Neuronal stem cell (in vitro differentiated cells): Measurements from ENCODE around the gene KRT28.

Source experiments
- DNase-seq: peaks from one replicate; pipeline ENCODE4 v3.0.0-alpha.2; 2013; ENCODE audit warnings: low spot score
- H2AFZ ChIP-seq: one replicate; pipeline ENCODE4 v1.6.1; 2013; ENCODE audit warnings: mild to moderate bottlenecking, low read length, inconsistent platforms
- H2AK5ac ChIP-seq: 2 replicates; pipeline ENCODE4 v1.6.1; 2013; ENCODE audit warnings: low read depth, mild to moderate bottlenecking, inconsistent platforms, low read length, moderate library complexity, mixed read lengths
- H2BK120ac ChIP-seq: 2 replicates; pipeline ENCODE4 v1.6.1; 2013; ENCODE audit warnings: low read depth, mild to moderate bottlenecking, inconsistent platforms, low read length, moderate library complexity, mixed read lengths
- H2BK12ac ChIP-seq: one replicate; pipeline ENCODE4 v1.6.1; 2013; ENCODE audit warnings: low read length, inconsistent platforms
- H2BK15ac ChIP-seq: 2 replicates; pipeline ENCODE4 v1.6.1; 2013; ENCODE audit warnings: mild to moderate bottlenecking, low read length, inconsistent platforms, mixed read lengths
- H2BK5ac ChIP-seq: one replicate; pipeline ENCODE4 v1.6.1; 2013; ENCODE audit warnings: inconsistent platforms, mild to moderate bottlenecking, low read length, moderate library complexity
- H3K14ac ChIP-seq: one replicate; pipeline ENCODE4 v1.6.1; 2013; ENCODE audit warnings: low read length, inconsistent platforms
- H3K18ac ChIP-seq: 2 replicates; pipeline ENCODE4 v1.6.1; 2013; ENCODE audit warnings: low read length, inconsistent platforms
- H3K23ac ChIP-seq: 2 replicates; pipeline ENCODE4 v1.6.1; 2013; ENCODE audit warnings: low read depth, mild to moderate bottlenecking, mixed read lengths, low read length, inconsistent platforms; ENCODE audit not compliant: poor library complexity
- H3K27ac ChIP-seq: replicated peaks from 3 replicates; pipeline ENCODE4 v1.5.1; 2013; ENCODE audit warnings: low read length, inconsistent platforms
- H3K27me3 ChIP-seq, 3 experiments: 2 replicates each; pipeline ENCODE4 v1.6.1; 2013; ENCODE audit warnings: low read length in 3 of 3, mild to moderate bottlenecking in 2 of 3, inconsistent platforms in 1 of 3, low read depth in 1 of 3, mixed read lengths in 1 of 3, moderate library complexity in 1 of 3; ENCODE audit not compliant: control insufficient read depth in 3 of 3, insufficient read depth in 3 of 3
- H3K36me3 ChIP-seq, 2 donors: replicated peaks in 1 of 2; 2 replicates each; pipeline ENCODE4 v1.6.1; 2013; ENCODE audit warnings: low read length in 2 of 2; ENCODE audit not compliant: control insufficient read depth in 2 of 2, insufficient read depth in 2 of 2
- H3K4ac ChIP-seq: 2 replicates; pipeline ENCODE4 v1.6.1; 2013; ENCODE audit warnings: inconsistent platforms, mild to moderate bottlenecking, low read length, moderate library complexity
- H3K4me1 ChIP-seq, 2 donors: 1 replicate in 1 of 2; 2 replicates in 1 of 2; pipeline ENCODE4 v1.6.1; 2013; ENCODE audit warnings: low read length in 2 of 2, low read depth in 1 of 2; ENCODE audit not compliant: control insufficient read depth in 2 of 2, insufficient read depth in 1 of 2
- H3K4me2 ChIP-seq: one replicate; pipeline ENCODE4 v1.6.1; 2013; ENCODE audit warnings: mild to moderate bottlenecking, low read length, inconsistent platforms; ENCODE audit not compliant: insufficient read depth, poor library complexity, severe bottlenecking
- H3K4me3 ChIP-seq, 2 donors: 2 replicates each; pipeline ENCODE4 v1.5.1; 2013; ENCODE audit warnings: low read length in 2 of 2, mild to moderate bottlenecking in 2 of 2, inconsistent platforms in 1 of 2, moderate library complexity in 1 of 2
- H3K79me1 ChIP-seq: one replicate; pipeline ENCODE4 v1.6.1; 2013; ENCODE audit warnings: low read depth, mild to moderate bottlenecking, inconsistent platforms, low read length, moderate library complexity
- H3K9ac ChIP-seq: one replicate; pipeline ENCODE4 v1.6.1; 2013; ENCODE audit warnings: mild to moderate bottlenecking, low read depth, low read length, inconsistent platforms; ENCODE audit not compliant: poor library complexity
- H3K9me3 ChIP-seq, 2 donors: replicated peaks in 1 of 2; 2 replicates each; pipeline versions ENCODE3 to v1.6.1; 2013; ENCODE audit warnings: low read length in 2 of 2, mild to moderate bottlenecking in 2 of 2, inconsistent platforms in 1 of 2, low read depth in 1 of 2, mixed read lengths in 1 of 2, moderate library complexity in 1 of 2; ENCODE audit not compliant: control insufficient read depth in 2 of 2, insufficient read depth in 1 of 2
- H4K8ac ChIP-seq: one replicate; pipeline ENCODE4 v1.6.1; 2013; ENCODE audit warnings: low read depth, mild to moderate bottlenecking, inconsistent platforms, low read length, moderate library complexity
- H4K91ac ChIP-seq: one replicate; pipeline ENCODE4 v1.6.1; 2013; ENCODE audit warnings: low read length, low read depth, mild to moderate bottlenecking, inconsistent platforms; ENCODE audit not compliant: poor library complexity
- WGBS, 2 donors: extraction: QIAGEN DNeasy Blood & Tissue Kit; methylation state at CpG; one replicate each; pipeline ENCODE4 v1.1.7; 2013; ENCODE audit warnings: missing lambda C conversion rate in 2 of 2, mixed read lengths in 1 of 2; ENCODE audit not compliant: insufficient read length in 2 of 2, insufficient replicate concordance in 1 of 2; ENCODE audit errors: extremely low coverage in 2 of 2; 5-methylcytosine and 5-hydroxymethylcytosine counted together

The KRT28 gene

GRCh38 chr17:40760105-40761016 is 39.4 kb downstream of the KRT28 start:
- H3K79me1 ChIP-seq: no peaks in the 10 kb centered on the region
- no peak for DNase-seq
- no peak overlapping the region for H2BK15ac ChIP-seq
- no peak overlapping the region for H3K14ac ChIP-seq
- H2AK5ac ChIP-seq: no peak overlapping the region
- WGBS, 2 donors: no CpG with 5 or more reads among the region's 1 CpG
- H3K4me1 ChIP-seq: no peaks in the 10 kb centered on the region
- H3K27ac ChIP-seq: no peak overlapping the region
- H2BK12ac ChIP-seq: no peak overlapping the region
- H4K8ac ChIP-seq: no peak overlapping the region
- no peak overlapping the region for H3K18ac ChIP-seq
- H3K9ac ChIP-seq: no peak overlapping the region
- H3K23ac ChIP-seq: no peak overlapping the region
- H3K4me2 ChIP-seq: no peak overlapping the region
- peaks cover 0 to 2% of the 10 kb centered on the region in 2 donors for H3K36me3 ChIP-seq
- H4K91ac ChIP-seq: no peak overlapping the region
- H2BK5ac ChIP-seq: no peak overlapping the region
- no peak overlapping the region for H3K4ac ChIP-seq
- H3K4me3 ChIP-seq: no peak overlapping the region
- no peak overlapping the region for H2BK120ac ChIP-seq
- peaks cover 0 to 2% (median 0%) of the 10 kb centered on the region in 3 experiments for H3K27me3 ChIP-seq
- H3K9me3 ChIP-seq: peaks cover 12 to 13% of the 10 kb centered on the region in 2 donors
- H2AFZ ChIP-seq: no peak overlapping the region

- no peak within 1 kb of the TSS for H4K91ac ChIP-seq
- WGBS, 2 donors: no CpG with 5 or more reads among the region's 4 CpGs
- H2AK5ac ChIP-seq: no peak within 1 kb of the TSS
- H3K4ac ChIP-seq: no peak within 1 kb of the TSS
- H3K23ac ChIP-seq: no peak within 1 kb of the TSS
- H3K18ac ChIP-seq: no peak within 1 kb of the TSS
- H2BK12ac ChIP-seq: no peak within 1 kb of the TSS
- no peak within 1 kb of the TSS for H3K4me3 ChIP-seq
- no peak within 1 kb of the TSS for H3K4me2 ChIP-seq
- peaks cover 0 to 3% of the 10 kb centered on the region in 2 donors for H3K9me3 ChIP-seq
- no peak within 1 kb of the TSS for H3K14ac ChIP-seq
- H2BK120ac ChIP-seq: no peak within 1 kb of the TSS
- no peak within 1 kb of the TSS for H2BK5ac ChIP-seq
- H3K27me3 ChIP-seq: peaks cover 0 to 6% (median 0%) of the 10 kb centered on the region in 3 experiments
- H2BK15ac ChIP-seq: no peak within 1 kb of the TSS
- H2AFZ ChIP-seq: no peak within 1 kb of the TSS
- DNase-seq: no peak
- H3K36me3 ChIP-seq: no peaks in the 10 kb centered on the region
- no peaks in the 10 kb centered on the region for H3K4me1 ChIP-seq
- no peak within 1 kb of the TSS for H4K8ac ChIP-seq
- H3K79me1 ChIP-seq: no peaks in the 10 kb centered on the region
- no peak within 1 kb of the TSS for H3K9ac ChIP-seq
- H3K27ac ChIP-seq: no peak within 1 kb of the TSS
Observed at GRCh38 chr17:40755231-40755630, 44.5 kb downstream of the KRT28 start, which contains the start of gene KRT25. Gene KRT25, minus strand, starts transcription at chr17:40755331. Its CDS starts 60 bp downstream, at chr17:40755271.

GRCh38 chr17:40753804-40754203 is 46.0 kb downstream of the KRT28 start:
- no peaks in the 10 kb centered on the region for H3K9me3 ChIP-seq
- peaks cover 0 to 6% (median 0%) of the 10 kb centered on the region in 3 experiments for H3K27me3 ChIP-seq
- H3K9ac ChIP-seq: no peak overlapping the region
- no peak overlapping the region for H2AFZ ChIP-seq
- H4K8ac ChIP-seq: no peak overlapping the region
- H2BK15ac ChIP-seq: no peak overlapping the region
- no peak overlapping the region for H3K4me2 ChIP-seq
- H3K4ac ChIP-seq: no peak overlapping the region
- DNase-seq: no peak
- no peak overlapping the region for H2BK5ac ChIP-seq
- no peak overlapping the region for H4K91ac ChIP-seq
- H2BK120ac ChIP-seq: no peak overlapping the region
- H3K36me3 ChIP-seq: no peaks in the 10 kb centered on the region
- no peak overlapping the region for H2BK12ac ChIP-seq
- no peak overlapping the region for H3K14ac ChIP-seq
- no peak overlapping the region for H2AK5ac ChIP-seq
- no peaks in the 10 kb centered on the region for H3K79me1 ChIP-seq
- H3K27ac ChIP-seq: no peak overlapping the region
- H3K4me1 ChIP-seq: no peaks in the 10 kb centered on the region
- H3K18ac ChIP-seq: no peak overlapping the region
- no peak overlapping the region for H3K23ac ChIP-seq
- H3K4me3 ChIP-seq: no peak overlapping the region
- no CpG with 5 or more reads among the region's 3 CpGs for whole genome bisulfite sequencing, 2 donors

- Histone ChIP-seq H3K23ac (no peak overlapping the region), H3K4me3 (no peak overlapping the region), H4K91ac (no peak overlapping the region), H3K4me1 (no peaks in the 10 kb centered on the region), H2AK5ac (no peak overlapping the region), H3K9ac (no peak overlapping the region), H3K9me3 (no peaks in the 10 kb centered on the region), H3K4ac (no peak overlapping the region), H2AFZ (no peak overlapping the region), H3K4me2 (no peak overlapping the region), H3K18ac (no peak overlapping the region), H3K27ac (no peak overlapping the region), H2BK15ac (no peak overlapping the region), H3K14ac (no peak overlapping the region), H3K27me3 (peaks cover 0 to 6% (median 0%) of the 10 kb centered on the region in 3 experiments), H3K36me3 (no peaks in the 10 kb centered on the region), H2BK5ac (no peak overlapping the region), H3K79me1 (no peaks in the 10 kb centered on the region), H2BK120ac (no peak overlapping the region), H4K8ac (no peak overlapping the region), H2BK12ac (no peak overlapping the region)
- no peak for DNase-seq
- no CpG with 5 or more reads among the region's 14 CpGs for whole genome bisulfite sequencing, 2 donors
Observed at GRCh38 chr17:40751065-40751464, 48.7 kb downstream of the KRT28 start.
